Measurements from ENCODE around the gene RAD52. TPM values are rescaled to one million over a fixed set of nuclear protein-coding genes. Genes with fewer than 3 reads are reported as not detected.

RAD52 gene
- total RNA-seq, 1 donor: 10.8 TPM

- TF ChIP-seq CTCF (IDR thresholded peaks at IDR 0.05; ENCODE audit: insufficient read depth, low read length): no peak
- DNase-seq (ENCODE audit: low read depth): no peak
- H3K4me3 ChIP-seq (ENCODE audit: low read depth, low read length): no peak overlapping the region
Observed at GRCh38 chr12:967641-968040, 18.1 kb upstream of the RAD52 start.

DNA sequence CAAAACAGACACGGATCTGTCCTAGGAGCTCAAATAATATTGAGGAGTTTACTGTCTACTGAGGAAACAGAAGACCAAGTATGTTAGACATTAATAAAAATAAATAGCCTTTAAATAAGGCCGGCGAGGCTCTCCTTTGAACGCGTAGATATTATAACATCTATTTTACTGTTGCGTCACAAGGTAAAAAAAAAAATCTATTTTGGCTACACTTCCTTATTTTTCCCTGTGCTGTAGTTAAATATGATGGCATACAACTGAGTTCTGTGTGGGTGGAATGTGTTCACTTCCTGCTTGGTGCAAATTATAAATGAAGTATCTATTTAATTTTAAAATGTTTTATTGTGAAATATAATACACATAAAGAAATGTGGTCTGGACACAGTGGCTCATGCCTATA, 17.2 kb upstream of the RAD52 start:
- DNase-seq (ENCODE audit: low read depth): no peak
- no peak for TF ChIP-seq CTCF (IDR thresholded peaks at IDR 0.05; ENCODE audit: insufficient read depth, low read length)
- H3K4me3 ChIP-seq (ENCODE audit: low read depth, low read length): no peak overlapping the region

GRCh38 chr12:958588-959123, 9.2 kb upstream of the RAD52 start:
- peak; percentile 68 for DNase-seq (ENCODE audit: low read depth)
- H3K4me3 ChIP-seq (ENCODE audit: low read depth, low read length): no peak overlapping the region
- no peak for TF ChIP-seq CTCF (IDR thresholded peaks at IDR 0.05; ENCODE audit: insufficient read depth, low read length)

GRCh38 chr12:955939-956338, 6.4 kb upstream of the RAD52 start:
- DNase-seq (ENCODE audit: low read depth): no peak
- TF ChIP-seq CTCF (IDR thresholded peaks at IDR 0.05; ENCODE audit: insufficient read depth, low read length): no peak
- no peak overlapping the region for H3K4me3 ChIP-seq (ENCODE audit: low read depth, low read length)

DNA sequence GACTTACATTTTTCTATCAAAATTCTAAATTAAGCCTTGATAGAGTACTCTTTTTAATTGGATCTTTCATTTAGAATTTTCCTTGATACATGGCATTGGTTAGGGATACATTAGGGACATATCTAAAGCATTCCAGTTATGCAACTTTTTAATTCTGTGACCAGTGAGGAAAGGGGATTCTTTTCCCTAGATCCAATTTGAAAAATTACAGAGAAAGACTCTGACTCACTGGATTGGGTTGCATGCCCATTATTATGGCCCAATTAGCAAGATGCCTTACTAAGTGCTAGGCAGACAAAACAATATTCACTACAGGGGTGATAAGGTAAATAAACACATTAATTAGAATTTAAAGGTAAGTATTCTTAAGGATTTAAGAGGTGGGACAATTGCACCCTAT, 5.2 kb upstream of the RAD52 start:
- DNase-seq (ENCODE audit: low read depth): no peak
- H3K4me3 ChIP-seq (ENCODE audit: low read depth, low read length): no peak overlapping the region
- no peak for TF ChIP-seq CTCF (IDR thresholded peaks at IDR 0.05; ENCODE audit: insufficient read depth, low read length)

DNA sequence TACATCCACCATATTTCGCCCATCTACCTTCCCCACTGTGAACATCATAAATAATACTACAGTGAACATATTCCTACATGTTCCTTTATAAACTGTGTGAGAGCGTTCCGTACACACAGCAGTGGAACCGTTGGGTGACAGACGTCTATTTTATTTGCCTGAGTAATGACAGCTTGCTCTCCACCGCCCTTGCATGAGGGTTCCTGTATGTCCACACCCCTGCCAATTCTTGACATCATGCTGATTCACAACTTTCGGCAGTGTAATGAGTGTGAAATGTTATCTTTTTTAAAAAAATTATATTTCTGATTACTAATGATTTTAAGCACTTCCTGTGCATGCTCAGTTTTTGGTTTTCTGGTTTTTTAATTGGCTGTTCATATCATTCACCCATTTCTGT, 4.3 kb upstream of the RAD52 start:
- peak; percentile 44 for DNase-seq (ENCODE audit: low read depth)
- no peak for TF ChIP-seq CTCF (IDR thresholded peaks at IDR 0.05; ENCODE audit: insufficient read depth, low read length)
- H3K4me3 ChIP-seq (ENCODE audit: low read depth, low read length): no peak overlapping the region

GRCh38 chr12:951176-951575, 1.7 kb upstream of the RAD52 start:
- no peak for DNase-seq (ENCODE audit: low read depth)
- TF ChIP-seq CTCF (IDR thresholded peaks at IDR 0.05; ENCODE audit: insufficient read depth, low read length): no peak
- no peak overlapping the region for H3K4me3 ChIP-seq (ENCODE audit: low read depth, low read length)
